Smooth muscle cell (in vitro differentiated cells): ENCODE results near the gene BTBD19. TPM values are rescaled to one million over a fixed set of nuclear protein-coding genes. Genes with fewer than 3 reads are reported as not detected.

ENCODE experiments used
- DNase-seq: peaks from one replicate; lab custom pipeline; 2025; ENCODE audit not compliant: unreplicated experiment; lab: John Stamatoyannopoulos, UW
- H2AFZ ChIP-seq: fragments of 200-600 bp; sonication (generic); 2 replicates; pipeline ENCODE4 v1.6.0; 2016; ENCODE audit warnings: antibody characterized with exemption, low read depth, mild to moderate bottlenecking
- H3F3A ChIP-seq: fragments of 200-600 bp; sonication (generic); 2 replicates; pipeline ENCODE4 v1.6.0; 2017; ENCODE audit warnings: antibody characterized with exemption, low read depth
- H3K27ac ChIP-seq: fragments of 200-600 bp; sonication (generic); 2 replicates; pipeline ENCODE4 v1.5.1; 2016; ENCODE audit warnings: low read depth, mild to moderate bottlenecking
- H3K27me3 ChIP-seq: fragments of 200-600 bp; sonication (generic); 2 replicates; pipeline ENCODE4 v1.6.1; 2016; ENCODE audit warnings: low read depth, mild to moderate bottlenecking
- H3K36me3 ChIP-seq: fragments of 200-600 bp; sonication (generic); 2 replicates; pipeline ENCODE4 v1.5.1; 2016; ENCODE audit warnings: low read depth
- H3K4me1 ChIP-seq: fragments of 200-600 bp; sonication (generic); 2 replicates; pipeline ENCODE4 v1.5.1; 2016; ENCODE audit warnings: low read depth
- H3K4me2 ChIP-seq: fragments of 200-600 bp; sonication (generic); 2 replicates; pipeline ENCODE4 v1.6.0; 2016; ENCODE audit warnings: mild to moderate bottlenecking
- H3K4me3 ChIP-seq: fragments of 200-600 bp; sonication (generic); 2 replicates; pipeline ENCODE4 v1.5.1; 2016; ENCODE audit warnings: mild to moderate bottlenecking
- H3K79me2 ChIP-seq: fragments of 200-600 bp; sonication (generic); 2 replicates; pipeline ENCODE4 v1.6.0; 2016; ENCODE audit warnings: low read depth, mild to moderate bottlenecking
- H3K9ac ChIP-seq: fragments of 200-600 bp; sonication (generic); 2 replicates; pipeline ENCODE4 v1.6.0; 2016; ENCODE audit warnings: low read depth
- H3K9me3 ChIP-seq: fragments of 200-600 bp; sonication (generic); replicated peaks from 2 replicates; pipeline ENCODE4 v1.5.1; 2016; ENCODE audit warnings: low read depth
- H4K20me1 ChIP-seq: fragments of 200-600 bp; sonication (generic); 2 replicates; pipeline ENCODE4 v1.6.0; 2016; ENCODE audit warnings: low read depth
- CTCF ChIP-seq: fragments of 200-600 bp; sonication (generic); IDR thresholded peaks from 2 replicates; pipeline ENCODE4 v1.5.1; 2017; ENCODE audit warnings: borderline replicate concordance, mild to moderate bottlenecking, antibody characterized with exemption; ENCODE audit not compliant: insufficient read depth, poor library complexity, severe bottlenecking
- WGBS: methylation state at CpG from one replicate; pipeline ENCODE4 v1.1.7; 2016; ENCODE audit warnings: low lambda C conversion rate; 5-methylcytosine and 5-hydroxymethylcytosine counted together
- polyA plus RNA-seq: library from polyadenylated mRNA; unstranded; fragments of >200 nt; fragmentation: Nextera tagmentation; extraction: Ambion mirVana; gene quantifications from 2 replicates; pipeline ENCODE4 v1.2.1, GENCODE V29; 2016
- total RNA-seq: library from RNA; depleted of rRNA; stranded (reverse); fragments of >200 nt; gene quantifications from 2 replicates; pipeline ENCODE4 v1.2.3, GENCODE V29; 2014

The BTBD19 gene
- total and polyA plus RNA-seq, 2 experiments from 2014 or later: 11.0 to 11.9 TPM

- TF ChIP-seq CTCF: no peak
- Histone ChIP-seq H3K4me1 (peaks cover 15% of the 10 kb centered on the region), H3F3A (peaks cover 15% of the 10 kb centered on the region), H4K20me1 (no peaks in the 10 kb centered on the region), H3K27ac (peak overlapping the region; percentile 71), H2AFZ (no peak overlapping the region), H3K9me3 (no peaks in the 10 kb centered on the region), H3K36me3 (no peaks in the 10 kb centered on the region), H3K4me3 (peak overlapping the region; percentile 39), H3K4me2 (peak overlapping the region; percentile 78), H3K9ac (peak overlapping the region; percentile 80), H3K79me2 (no peaks in the 10 kb centered on the region), H3K27me3 (no peaks in the 10 kb centered on the region)
- WGBS: 42% methylated on average over 25 of the region's 25 CpGs
- no peak for DNase-seq
These were observed 12.3 kb downstream of the BTBD19 start for GRCh38 chr1:44820328-44821239.

- Histone ChIP-seq H3K4me3 (no peak overlapping the region), H3K79me2 (no peaks in the 10 kb centered on the region), H3K27ac (no peak overlapping the region), H3K36me3 (no peaks in the 10 kb centered on the region), H3F3A (peaks cover 11% of the 10 kb centered on the region), H3K27me3 (no peaks in the 10 kb centered on the region), H3K4me1 (peaks cover 15% of the 10 kb centered on the region), H4K20me1 (no peaks in the 10 kb centered on the region), H3K9ac (no peak overlapping the region), H3K4me2 (no peak overlapping the region), H2AFZ (no peak overlapping the region), H3K9me3 (no peaks in the 10 kb centered on the region)
- no peak for TF ChIP-seq CTCF
- no peak for DNase-seq
- 94% methylated on average over 9 of the region's 9 CpGs for WGBS
These were observed 13.0 kb downstream of the BTBD19 start for GRCh38 chr1:44821240-44821715.

GRCh38 chr1:44822131-44822701 is 13.9 kb downstream of the BTBD19 start:
- H3K4me2 ChIP-seq: no peak overlapping the region
- no peaks in the 10 kb centered on the region for H3K9me3 ChIP-seq
- no peak overlapping the region for H3K4me3 ChIP-seq
- WGBS: 84% methylated on average over 6 of the region's 6 CpGs
- no peak overlapping the region for H3K27ac ChIP-seq
- no peak for TF ChIP-seq CTCF
- H2AFZ ChIP-seq: no peak overlapping the region
- no peak for DNase-seq
- peaks cover 15% of the 10 kb centered on the region for H3K4me1 ChIP-seq
- no peaks in the 10 kb centered on the region for H3K79me2 ChIP-seq
- H3F3A ChIP-seq: peaks cover 11% of the 10 kb centered on the region
- H4K20me1 ChIP-seq: no peaks in the 10 kb centered on the region
- no peaks in the 10 kb centered on the region for H3K27me3 ChIP-seq
- H3K36me3 ChIP-seq: no peaks in the 10 kb centered on the region
- H3K9ac ChIP-seq: no peak overlapping the region
